CD4-positive, alpha-beta T cell treated with Interleukin-12 subunit alpha and Interleukin-12 subunit beta, for 1 hour (primary cell): ENCODE measurements around the gene LAMC1.
"Not testable (repeated sequence)": the region's sequence is repeated elsewhere in the genome, so short reads cannot be mapped to it uniquely, and the experiment has no call there.

Experiments used
- DNase-seq: peaks from one replicate; pipeline ENCODE4 v3.0.0-alpha.2; 2020

LAMC1 gene

GRCh38 chr1:183110326-183110880 lies 87.2 kb downstream of the LAMC1 start:
- no peak for DNase-seq

GRCh38 chr1:183114441-183114840 lies 91.2 kb downstream of the LAMC1 start:
- DNase-seq = no peak

GRCh38 chr1:183116416-183116815 lies 93.2 kb downstream of the LAMC1 start:
- no peak for DNase-seq

- no peak for DNase-seq
These were observed 98.4 kb downstream of the LAMC1 start for GRCh38 chr1:183121609-183122008.

- DNase-seq = no peak
These were observed 101.0 kb downstream of the LAMC1 start for GRCh38 chr1:183124259-183124658.

- no peak for DNase-seq
These were observed 102.2 kb downstream of the LAMC1 start for GRCh38 chr1:183125279-183125999.

GRCh38 chr1:183126000-183126366 lies 102.8 kb downstream of the LAMC1 start:
- DNase-seq = no peak

- DNase-seq = no peak
These were observed 103.3 kb downstream of the LAMC1 start for GRCh38 chr1:183126528-183126927.

- no peak for DNase-seq
These were observed 106.9 kb downstream of the LAMC1 start for GRCh38 chr1:183129921-183130690.

- no peak for DNase-seq
These were observed 107.9 kb downstream of the LAMC1 start for GRCh38 chr1:183131166-183131565.

GRCh38 chr1:183135336-183135735 lies 112.1 kb downstream of the LAMC1 start:
- no peak for DNase-seq

- DNase-seq = no peak
These were observed 114.6 kb downstream of the LAMC1 start for GRCh38 chr1:183137782-183138181.

- DNase-seq = no peak
These were observed 115.1 kb downstream of the LAMC1 start for GRCh38 chr1:183138301-183138700.

GRCh38 chr1:183139281-183139942 lies 116.2 kb downstream of the LAMC1 start:
- DNase-seq = no peak

- DNase-seq = no peak
These were observed 117.4 kb downstream of the LAMC1 start for GRCh38 chr1:183140633-183141032.

GRCh38 chr1:183142171-183142570 lies 119.0 kb downstream of the LAMC1 start:
- DNase-seq = no peak

GRCh38 chr1:183143576-183144315 lies 120.5 kb downstream of the LAMC1 start:
- DNase-seq = no peak

GRCh38 chr1:183144752-183145151 lies 121.5 kb downstream of the LAMC1 start:
- DNase-seq = no peak

GRCh38 chr1:183147735-183148134 lies 124.5 kb downstream of the LAMC1 start:
- no peak for DNase-seq

GRCh38 chr1:183148599-183148998 lies 125.4 kb downstream of the LAMC1 start:
- DNase-seq = no peak

- DNase-seq = no peak
These were observed 126.1 kb downstream of the LAMC1 start for GRCh38 chr1:183149273-183149672.

GRCh38 chr1:183150032-183150431 lies 126.8 kb downstream of the LAMC1 start:
- not testable (repeated sequence) for DNase-seq

GRCh38 chr1:183150445-183150844 lies 127.2 kb downstream of the LAMC1 start:
- DNase-seq = no peak
